Epithelial cell of esophagus (primary cell): ENCODE data around the gene INVS.
"Not testable (repeated sequence)": the region's sequence is repeated elsewhere in the genome, so short reads cannot be mapped to it uniquely, and the experiment has no call there.

ENCODE experiments used
- DNase-seq: peaks from one replicate; pipeline ENCODE4 v3.0.0; 2010; ENCODE audit warnings: low read depth
- H3K4me3 ChIP-seq: 2 replicates; pipeline ENCODE4 v1.5.1; 2011; ENCODE audit warnings: mild to moderate bottlenecking, low read length, control low read depth
- CTCF ChIP-seq: IDR thresholded peaks from 2 replicates; pipeline ENCODE4 v1.5.1; 2011; ENCODE audit warnings: low read depth, mild to moderate bottlenecking, low read length, control low read depth, inconsistent platforms; ENCODE audit not compliant: insufficient read depth; ENCODE audit errors: missing control alignments

Gene INVS

DNA sequence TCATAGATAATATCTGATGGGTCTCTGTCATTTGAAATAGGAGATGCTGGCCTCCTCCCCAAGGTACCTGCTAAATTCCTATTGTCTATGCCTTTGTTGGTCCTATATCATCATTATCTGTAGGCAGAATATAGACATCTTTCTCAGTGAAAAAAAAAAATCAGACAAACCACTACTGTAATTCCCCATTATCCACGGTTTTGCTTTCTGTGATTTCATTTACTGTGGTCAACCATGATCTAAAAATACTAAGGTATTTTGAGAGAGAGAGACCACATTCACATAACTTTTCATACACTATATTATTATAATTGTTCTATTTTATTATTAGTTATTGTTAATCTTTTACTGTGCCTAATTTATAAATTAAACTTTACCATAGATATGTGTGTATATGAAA is 122.5 kb downstream of the INVS start:
- no peak for DNase-seq
- no peak overlapping the region for H3K4me3 ChIP-seq
- TF ChIP-seq CTCF: no peak

DNA sequence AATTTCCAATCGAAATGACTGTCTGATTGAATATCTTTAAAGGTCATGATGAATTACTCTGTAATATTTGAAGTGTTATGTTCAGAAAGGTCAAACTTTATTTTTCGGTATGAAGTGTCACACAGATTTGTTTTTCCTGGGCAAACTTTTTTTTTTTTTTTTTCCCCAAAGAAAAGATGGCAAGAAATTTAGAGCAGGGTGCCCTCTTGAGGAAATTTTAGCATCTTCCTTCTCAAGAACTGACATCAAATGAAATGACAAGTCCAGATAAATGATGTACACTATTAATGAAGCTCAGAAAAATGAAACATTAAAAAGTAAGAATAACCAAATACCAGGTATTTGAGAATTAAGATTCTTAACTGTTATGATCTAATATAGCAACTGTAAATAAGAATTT is 123.6 kb downstream of the INVS start:
- TF ChIP-seq CTCF: peak; percentile 41
- peak; percentile 42 for DNase-seq
- H3K4me3 ChIP-seq: no peak overlapping the region

DNA sequence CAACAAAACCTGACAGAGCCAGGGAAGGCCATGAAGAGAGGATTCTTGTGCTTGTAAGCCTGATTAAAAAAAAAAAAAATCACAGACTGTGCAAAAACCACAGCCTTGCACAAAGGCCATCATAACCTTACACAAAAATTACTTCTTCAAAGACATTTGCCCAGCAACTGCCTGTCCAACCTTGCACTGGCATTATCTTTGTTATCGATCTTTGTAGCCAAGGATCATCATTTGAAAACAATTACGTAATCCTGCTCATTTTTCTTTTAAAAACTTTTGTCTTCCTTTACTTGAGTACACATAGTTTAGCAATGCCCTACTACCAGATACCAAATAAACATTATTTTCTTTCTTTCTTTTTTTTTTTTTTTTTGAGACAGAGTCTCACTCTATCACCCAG is 128.6 kb downstream of the INVS start:
- no peak for TF ChIP-seq CTCF
- H3K4me3 ChIP-seq: no peak overlapping the region
- no peak for DNase-seq

DNA sequence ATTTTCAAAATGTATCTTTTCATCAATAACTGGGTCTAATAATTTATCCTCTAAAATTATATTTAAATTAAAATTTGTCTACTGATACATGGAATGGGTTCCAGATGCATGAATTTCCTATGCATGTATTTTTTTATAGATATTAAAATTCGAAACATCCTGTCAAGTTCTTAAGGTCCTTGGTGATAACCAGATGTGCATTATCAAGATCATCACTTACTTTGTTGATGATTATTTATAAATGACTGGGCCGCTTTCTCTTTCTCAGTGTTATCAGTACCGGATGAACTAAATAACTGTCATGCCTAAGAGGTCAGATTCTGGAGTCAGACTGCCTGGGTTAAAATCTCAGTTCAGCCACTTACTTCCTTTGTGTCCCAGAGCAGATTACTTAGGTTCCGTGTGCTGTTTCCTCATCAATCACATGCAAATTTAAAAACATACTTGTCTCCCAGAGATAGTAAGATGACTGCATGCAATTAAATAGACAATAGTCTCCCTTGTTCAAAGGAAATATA is 129.4 kb downstream of the INVS start:
- no peak for TF ChIP-seq CTCF
- no peak for DNase-seq
- H3K4me3 ChIP-seq: no peak overlapping the region

- no peak for TF ChIP-seq CTCF
- no peak overlapping the region for H3K4me3 ChIP-seq
- peak; percentile 5 for DNase-seq
Observed at GRCh38 chr9:100229136-100229535, 130.1 kb downstream of the INVS start.

- no peak for DNase-seq
- no peak for TF ChIP-seq CTCF
Observed at GRCh38 chr9:100229561-100229960, 130.5 kb downstream of the INVS start.

DNA sequence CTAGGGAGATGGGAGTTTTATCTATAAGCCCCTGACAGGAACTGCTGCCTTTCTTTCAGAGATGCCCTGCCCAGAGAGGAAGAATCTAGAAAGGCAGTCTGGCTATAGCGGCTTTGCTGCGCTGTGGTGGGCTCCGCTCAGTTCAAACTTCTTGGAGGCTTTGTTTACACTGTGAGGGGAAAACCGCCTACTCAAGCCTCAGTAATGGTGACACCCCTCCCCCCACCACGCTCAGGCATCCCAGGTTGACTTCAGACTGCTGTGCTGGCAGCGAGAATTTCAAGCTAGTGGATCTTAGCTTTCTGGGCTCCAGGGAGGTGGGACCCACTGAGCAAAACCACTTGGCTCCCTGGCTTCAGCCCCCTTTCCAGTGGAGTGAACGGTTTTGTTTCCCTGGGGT is 137.9 kb downstream of the INVS start:
- DNase-seq, H3K4me3 ChIP-seq: not testable (repeated sequence)

More at GRCh38 chr9:100229561-100229960, 130.5 kb downstream of the INVS start:
- no peak overlapping the region for H3K4me3 ChIP-seq
